RPMI8226 (cell line): ENCODE data around the gene LY6G6D.

Experiments
- DNase-seq: peaks from one replicate; pipeline ENCODE4 v3.0.0-alpha.2; 2015

Gene LY6G6D

DNA sequence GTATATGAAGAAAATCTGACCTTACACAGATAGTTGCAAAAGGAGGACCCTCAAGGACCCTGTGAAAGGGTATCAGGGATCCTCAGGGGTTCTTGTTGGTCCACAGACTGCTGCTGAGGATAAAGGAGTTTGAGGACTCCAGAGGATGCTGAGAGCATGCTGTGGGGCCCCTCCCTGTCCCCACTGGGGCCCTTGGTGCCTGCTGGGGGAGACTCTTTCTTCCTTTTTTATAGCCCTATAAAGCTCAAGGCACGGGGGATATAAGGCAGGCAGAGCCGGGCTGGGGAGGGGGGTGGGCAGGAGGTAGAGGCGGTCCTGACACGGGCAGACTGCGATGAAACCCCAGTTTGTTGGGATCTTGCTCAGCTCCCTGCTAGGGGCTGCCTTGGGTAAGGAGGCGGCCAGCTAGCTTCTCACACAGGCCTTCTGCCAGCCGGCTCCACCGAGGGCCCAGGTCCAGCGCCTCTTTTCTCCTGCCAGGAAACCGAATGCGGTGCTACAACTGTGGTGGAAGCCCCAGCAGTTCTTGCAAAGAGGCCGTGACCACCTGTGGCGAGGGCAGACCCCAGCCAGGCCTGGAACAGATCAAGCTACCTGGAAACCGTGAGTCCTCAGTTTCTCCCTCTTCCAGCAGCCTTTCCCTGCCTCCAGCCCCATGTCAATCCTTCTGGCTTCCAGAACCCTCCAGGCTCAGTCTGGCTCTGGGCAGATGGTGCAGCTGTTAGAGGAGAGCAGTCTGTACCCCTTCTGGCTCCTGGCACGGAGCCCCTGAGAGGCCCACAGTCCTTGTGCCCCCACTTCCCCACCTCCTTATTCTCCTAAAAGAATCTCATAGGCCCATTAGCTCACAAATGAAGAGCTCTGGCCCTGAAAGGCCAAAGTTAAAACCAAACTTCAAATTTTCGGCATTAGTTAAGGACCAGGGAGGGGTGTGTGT lies at the start of gene LY6G6D:
LY6G6D (plus strand) TSS at position 327 of the 937 bp plus-strand sequence; CDS start at position 335, 8 bp downstream.
- no peak for DNase-seq

DNA sequence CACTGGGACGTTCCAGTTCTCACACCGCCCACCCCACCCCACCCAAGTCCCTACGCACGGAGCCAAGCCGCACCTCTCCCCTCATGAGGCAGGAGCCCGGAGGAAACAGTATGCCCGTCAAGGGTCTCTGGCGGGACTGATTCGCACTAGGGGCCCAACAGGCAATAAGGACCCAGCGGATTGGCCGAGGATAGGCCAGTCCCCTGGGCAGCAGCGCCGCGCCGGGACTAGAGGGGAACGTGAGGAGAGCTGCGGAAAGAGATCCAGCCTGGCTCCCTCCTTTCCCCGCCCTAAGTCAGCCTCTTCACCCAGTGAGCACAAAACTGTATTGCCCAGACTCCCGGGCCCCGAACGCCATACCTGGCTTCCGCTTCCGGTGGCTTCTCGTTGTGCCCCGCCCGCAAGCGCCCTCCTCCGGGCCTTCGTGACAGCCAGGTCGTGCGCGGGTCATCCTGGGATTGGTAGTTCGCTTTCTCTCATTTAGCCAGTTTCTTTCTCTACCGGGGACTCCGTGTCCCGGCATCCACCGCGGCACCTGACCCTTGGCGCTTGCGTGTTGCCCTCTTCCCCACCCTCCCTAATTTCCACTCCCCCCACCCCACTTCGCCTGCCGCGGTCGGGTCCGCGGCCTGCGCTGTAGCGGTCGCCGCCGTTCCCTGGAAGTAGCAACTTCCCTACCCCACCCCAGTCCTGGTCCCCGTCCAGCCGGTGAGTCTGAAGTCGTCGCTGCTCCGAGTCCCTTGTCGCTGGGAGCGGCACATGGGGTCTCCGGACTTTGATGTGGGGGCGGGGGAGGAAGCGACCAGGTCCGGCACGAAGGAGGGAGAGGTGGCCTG lies 49.4 kb upstream of the LY6G6D start, which contains the start of gene CSNK2B:
CSNK2B (plus strand) TSS at position 580 of the 836 bp plus-strand sequence. CDS start 752 bp downstream, outside the sequence.
- DNase-seq, result peak; percentile 98

GRCh38 chr6:31666337-31666965 lies 48.7 kb upstream of the LY6G6D start:
- no peak for DNase-seq

DNA sequence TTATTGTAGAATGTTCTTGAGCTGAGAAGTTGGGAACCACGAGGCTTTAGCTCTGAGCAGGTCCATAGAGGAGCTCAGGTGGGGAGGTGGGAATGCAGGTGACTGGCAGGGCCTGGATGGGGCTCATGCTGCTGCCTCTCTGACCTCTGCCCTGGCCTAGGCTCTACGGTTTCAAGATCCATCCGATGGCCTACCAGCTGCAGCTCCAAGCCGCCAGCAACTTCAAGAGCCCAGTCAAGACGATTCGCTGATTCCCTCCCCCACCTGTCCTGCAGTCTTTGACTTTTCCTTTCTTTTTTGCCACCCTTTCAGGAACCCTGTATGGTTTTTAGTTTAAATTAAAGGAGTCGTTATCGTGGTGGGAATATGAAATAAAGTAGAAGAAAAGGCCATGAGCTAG lies 45.5 kb upstream of the LY6G6D start, which contains the start of gene LY6G5B:
LY6G5B (plus strand) TSS at position 301 of the 400 bp plus-strand sequence. CDS start 975 bp downstream, outside the sequence.
- no peak for DNase-seq

DNA sequence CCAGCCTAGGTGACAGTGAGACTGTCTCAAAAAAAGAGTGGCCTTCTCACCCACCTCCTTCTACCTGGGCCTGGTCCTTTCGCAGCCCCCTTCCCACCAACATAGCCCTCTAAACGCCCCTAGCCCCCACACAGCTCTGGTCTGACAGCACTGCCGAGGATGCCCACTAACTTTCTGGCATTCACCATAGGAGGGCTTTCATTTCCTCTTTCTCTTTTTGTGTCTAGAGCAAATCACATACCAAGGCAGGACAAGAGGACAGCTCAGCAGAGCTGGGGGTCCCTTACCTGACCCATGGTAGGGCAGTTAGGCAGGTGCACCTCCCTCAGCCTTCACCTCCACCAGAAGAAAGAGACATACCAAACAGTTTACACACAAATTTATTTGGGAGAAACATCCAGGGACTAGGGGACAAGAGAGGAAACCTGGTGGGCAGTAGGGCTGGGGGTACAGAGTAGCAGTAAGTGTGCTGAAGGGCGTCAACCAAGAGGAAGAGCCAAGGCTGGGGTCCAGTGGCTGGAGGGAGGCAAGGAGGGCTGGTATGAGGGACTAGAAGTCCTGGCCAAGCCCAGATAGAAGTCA lies 38.7 kb upstream of the LY6G6D start:
- peak; percentile 34 for DNase-seq

DNA sequence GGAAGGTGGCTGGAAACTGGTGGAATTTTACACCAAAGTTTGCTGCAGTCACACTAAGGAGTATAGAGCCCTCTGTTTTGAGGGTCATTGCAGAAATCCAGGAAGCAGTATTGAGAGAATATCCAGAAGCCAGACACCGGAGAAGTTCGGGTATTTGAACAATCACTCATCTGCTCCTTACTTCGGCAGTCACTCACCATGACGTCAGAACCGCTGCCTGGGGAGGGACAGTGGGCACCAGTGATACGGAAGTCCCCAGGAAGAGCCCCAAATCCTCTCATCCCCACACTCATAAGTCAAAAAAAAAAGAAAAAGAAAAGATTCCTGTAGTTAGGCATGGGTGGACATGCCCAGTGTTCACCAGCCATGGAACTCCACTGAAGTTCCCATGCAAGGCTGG lies 38.2 kb upstream of the LY6G6D start:
- no peak for DNase-seq

GRCh38 chr6:31677955-31678354 lies 37.2 kb upstream of the LY6G6D start:
- peak; percentile 81 for DNase-seq

- peak; percentile 77 for DNase-seq
Observed at GRCh38 chr6:31680226-31681134, 34.7 kb upstream of the LY6G6D start, which contains the start of gene LY6G5C. LY6G5C (minus strand) TSS chr6:31681067; CDS start chr6:31680373, 694 bp downstream.

DNA sequence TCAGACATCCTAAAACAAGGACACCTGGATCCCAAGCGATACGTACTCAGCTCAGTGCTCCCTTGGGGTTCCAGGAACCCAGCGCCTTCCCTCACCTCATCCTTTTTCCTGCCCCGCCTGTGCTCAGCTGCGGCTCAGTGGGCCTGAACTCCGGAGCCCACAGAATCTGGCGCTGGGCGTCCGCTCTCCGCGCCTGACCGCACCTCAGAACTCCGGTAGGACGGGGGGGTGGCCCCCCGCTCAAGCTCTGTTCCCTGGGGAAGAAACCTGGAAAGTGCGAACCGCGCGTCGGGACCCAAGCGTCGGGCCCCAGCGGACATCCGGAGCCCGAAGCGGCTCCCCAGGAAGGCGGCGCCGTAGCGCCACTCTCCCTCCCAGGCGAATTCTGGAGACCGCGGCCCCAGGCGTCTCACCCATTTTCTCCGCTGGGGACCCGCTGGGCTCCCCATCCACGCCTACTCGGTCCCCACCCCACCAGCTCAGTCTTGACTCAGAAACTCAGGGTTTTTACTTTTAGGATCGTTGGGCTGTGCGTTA lies 33.9 kb upstream of the LY6G6D start:
- DNase-seq, result peak; percentile 68

GRCh38 chr6:31683591-31683990 lies 31.6 kb upstream of the LY6G6D start:
- DNase-seq, result no peak

DNA sequence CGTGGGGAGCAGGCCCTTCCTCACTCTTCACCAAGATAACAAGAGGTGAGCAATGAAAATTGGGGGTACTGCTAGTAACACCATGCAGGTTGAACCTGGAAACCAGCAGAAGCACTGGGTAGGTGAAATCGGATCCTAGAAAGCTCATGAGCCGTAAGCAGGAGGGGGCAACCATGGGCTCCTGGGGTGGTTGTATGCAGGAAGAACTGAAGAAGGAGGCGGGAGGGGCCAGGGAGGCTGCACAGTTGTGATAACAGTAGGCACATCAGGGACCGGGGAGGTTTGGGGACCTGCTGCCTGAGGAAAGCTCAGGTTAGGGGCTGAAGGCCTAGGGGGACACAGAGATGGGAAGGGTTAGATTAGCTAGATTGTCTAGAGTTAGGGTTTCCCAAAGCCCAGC lies 28.7 kb upstream of the LY6G6D start:
- DNase-seq, result no peak

DNA sequence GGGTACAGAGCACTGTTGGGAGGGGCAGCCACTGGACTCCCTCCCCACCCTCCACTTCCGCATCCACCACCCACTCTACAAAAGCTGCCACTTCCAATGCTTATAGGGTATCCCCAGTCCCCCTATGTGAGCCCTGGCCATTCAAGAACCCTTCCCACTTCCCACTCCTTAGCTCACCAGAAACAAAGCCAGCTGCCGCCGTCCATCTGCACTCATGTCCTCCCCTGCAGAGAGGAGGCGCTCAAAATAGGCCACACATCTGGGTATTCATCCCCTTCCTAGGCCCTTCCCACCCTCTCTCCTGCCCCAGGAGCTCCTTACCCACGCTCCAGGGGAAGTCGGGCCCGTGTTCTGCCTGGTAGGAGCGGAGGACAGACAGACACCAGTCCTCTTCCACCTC lies 27.8 kb upstream of the LY6G6D start:
- no peak for DNase-seq

GRCh38 chr6:31687860-31688693 lies 27.1 kb upstream of the LY6G6D start:
- DNase-seq, result no peak

GRCh38 chr6:31689249-31690110 lies 25.7 kb upstream of the LY6G6D start:
- DNase-seq, result no peak

GRCh38 chr6:31690231-31691077 lies 24.7 kb upstream of the LY6G6D start:
- DNase-seq, result no peak

- DNase-seq, result no peak
Observed at GRCh38 chr6:31691078-31691463, 24.1 kb upstream of the LY6G6D start.

GRCh38 chr6:31691564-31692108 lies 23.5 kb upstream of the LY6G6D start:
- DNase-seq, result no peak

GRCh38 chr6:31692353-31692752 lies 22.8 kb upstream of the LY6G6D start:
- no peak for DNase-seq
